ENCODE results near the gene CEL. TPM values are rescaled to one million over a fixed set of nuclear protein-coding genes. Genes with fewer than 3 reads are reported as not detected.

CEL gene
- total RNA-seq, 1 experiment from 2014 or later: 0.92 TPM

DNA sequence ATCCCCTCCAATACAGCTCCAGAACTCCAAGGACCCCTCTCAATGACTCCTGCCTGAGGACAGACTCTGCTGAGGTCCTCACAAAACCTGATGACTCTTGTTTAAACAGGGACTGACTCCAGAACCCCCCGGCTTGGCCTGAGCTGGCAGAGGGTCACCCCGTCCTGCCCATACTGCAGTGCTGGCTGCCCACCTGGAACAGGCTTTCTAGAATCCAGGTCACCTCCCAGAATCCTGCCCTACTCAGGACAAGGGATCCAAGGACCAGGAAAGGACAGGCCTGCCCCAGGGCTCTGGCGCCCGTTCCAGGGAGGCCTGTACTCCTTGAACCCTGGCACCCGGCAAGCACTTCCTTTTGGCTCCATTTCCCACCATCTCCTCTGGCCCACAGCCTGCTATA lies 37.1 kb downstream of the CEL start:
- in situ Hi-C loops (cut with HindIII; ENCODE audit: low sequenced_read_pairs): no loop called here
- peak; percentile 87 for DNase-seq (ENCODE audit: low spot score)

DNA sequence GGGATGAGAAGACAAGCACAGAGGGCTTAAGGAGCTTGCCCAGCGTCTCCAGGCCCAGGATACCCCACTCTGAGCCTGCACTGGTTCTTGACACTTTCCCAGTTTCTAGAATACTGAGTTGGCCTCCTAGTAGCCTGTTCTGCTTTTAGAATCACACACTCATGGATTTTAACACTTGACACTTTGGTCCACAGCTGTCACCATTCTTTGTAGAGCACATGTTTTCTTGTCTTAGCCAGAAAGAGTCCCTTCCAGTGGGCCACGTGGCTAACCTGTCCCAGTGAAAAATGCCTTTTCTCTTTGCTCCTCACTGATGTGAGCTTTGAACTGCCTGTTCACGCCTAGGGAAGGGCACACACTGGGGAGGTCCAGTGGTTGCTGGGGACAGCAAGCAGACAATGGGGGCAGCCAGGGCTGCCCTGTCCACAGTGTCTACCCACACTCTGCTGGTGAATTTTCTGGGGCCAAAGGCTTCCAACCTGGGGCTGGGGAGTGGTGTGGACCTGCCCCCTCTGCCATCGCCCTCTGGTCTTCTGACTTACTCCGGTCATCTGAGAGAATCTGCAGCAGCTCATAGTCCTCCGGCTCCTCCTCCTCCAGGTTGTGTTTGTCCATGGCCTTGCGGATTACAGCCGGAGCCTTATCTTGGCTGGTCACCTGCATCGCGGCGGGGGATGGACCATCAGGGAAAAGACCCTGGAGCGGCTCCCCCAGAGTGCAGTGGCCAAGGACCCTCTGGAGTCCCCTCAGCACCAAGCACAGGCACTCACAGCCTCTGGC lies 38.1 kb downstream of the CEL start:
- in situ Hi-C loops (cut with HindIII; ENCODE audit: low sequenced_read_pairs): no loop called here

GRCh38 chr9:133100506-133101355 lies 39.0 kb downstream of the CEL start:
- in situ Hi-C loops (cut with HindIII; ENCODE audit: low sequenced_read_pairs): no loop called here
- no peak for DNase-seq (ENCODE audit: low spot score)

More for the DNA sequence above, 38.1 kb downstream of the CEL start:
- no peak for DNase-seq (ENCODE audit: low spot score)

DNA sequence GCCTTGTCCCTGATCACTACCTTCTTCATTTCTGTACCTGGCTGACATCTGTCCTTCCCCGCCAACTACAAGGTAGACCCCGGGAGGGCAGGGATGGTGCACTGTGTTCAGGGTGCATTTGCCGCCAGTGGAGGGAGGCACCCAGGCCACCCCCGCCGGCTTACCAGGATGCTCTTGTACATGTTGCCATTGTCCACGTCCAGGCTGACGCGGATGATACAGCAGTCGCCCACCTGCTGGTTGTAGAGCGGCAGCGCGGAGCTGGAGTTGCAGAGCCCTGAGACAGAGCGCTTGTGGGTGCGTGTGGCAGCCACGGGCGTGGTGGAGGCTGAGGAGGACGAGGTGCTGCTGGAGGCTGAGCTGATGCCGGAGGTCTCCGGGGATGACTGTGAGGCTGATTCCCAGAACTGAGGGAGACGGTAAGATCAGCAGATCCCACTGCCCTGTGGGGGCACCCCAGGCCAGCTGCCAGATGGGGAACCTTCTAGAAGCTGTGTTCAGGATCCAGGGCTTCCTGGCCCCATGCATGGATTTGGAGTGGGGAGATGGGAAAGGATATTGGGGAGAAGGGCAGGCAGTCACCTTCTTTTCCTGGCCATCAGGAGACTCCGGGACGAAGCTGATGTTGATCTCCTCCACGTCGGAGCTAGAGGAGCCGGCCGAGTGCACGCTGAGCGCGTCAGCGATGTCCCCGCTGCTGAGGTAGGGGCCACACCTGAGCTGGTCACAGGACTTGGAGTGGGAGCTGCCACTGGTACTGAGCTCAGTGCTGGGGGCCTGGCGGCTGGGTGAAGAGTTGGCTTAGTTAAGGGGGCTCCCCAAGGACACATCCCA lies 39.8 kb downstream of the CEL start:
- in situ Hi-C loops (cut with HindIII; ENCODE audit: low sequenced_read_pairs): no loop called here
- no peak for DNase-seq (ENCODE audit: low spot score)

GRCh38 chr9:133102190-133103021 lies 40.6 kb downstream of the CEL start:
- no peak for DNase-seq (ENCODE audit: low spot score)
- in situ Hi-C loops (cut with HindIII; ENCODE audit: low sequenced_read_pairs): no loop called here

DNA sequence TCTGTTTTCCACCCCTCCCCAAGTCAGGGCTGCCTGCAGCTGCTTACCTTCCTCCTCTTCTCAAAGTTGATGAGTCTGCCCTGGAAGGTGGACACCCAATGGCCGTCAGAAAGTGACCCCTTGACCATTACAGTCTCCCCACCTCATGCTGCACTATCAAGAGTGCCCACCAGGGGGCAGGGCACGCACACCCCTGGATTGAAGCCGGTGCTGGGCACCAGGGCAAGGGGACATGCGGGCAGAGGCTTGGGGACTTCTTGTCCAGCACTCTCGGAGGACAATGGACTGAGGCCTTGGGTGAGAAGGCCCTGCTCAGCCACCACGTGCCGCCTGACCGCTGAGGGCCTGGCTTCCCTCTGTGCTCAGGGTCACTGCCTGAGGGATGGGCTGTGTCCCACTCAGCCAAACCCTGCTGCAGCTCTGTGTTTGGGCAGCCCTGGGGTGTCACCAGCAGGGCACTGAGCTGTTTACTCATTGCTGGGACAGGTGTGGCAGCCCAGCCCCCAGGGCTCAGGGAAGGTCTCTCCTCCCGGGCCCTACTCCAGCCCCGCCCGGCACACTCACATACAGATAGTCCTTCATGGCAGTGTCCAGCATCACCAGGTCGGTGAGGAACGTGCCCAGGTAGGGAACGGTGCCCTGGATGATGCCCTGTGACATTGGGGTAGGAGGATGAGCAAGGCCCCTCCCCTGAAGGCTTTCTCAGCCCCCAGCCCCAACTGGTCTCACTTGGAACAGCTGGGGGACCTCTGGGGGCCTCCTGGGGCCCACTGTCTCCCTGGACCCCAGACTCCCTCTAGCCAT lies 41.6 kb downstream of the CEL start:
- in situ Hi-C loops (cut with HindIII; ENCODE audit: low sequenced_read_pairs): no loop called here
- DNase-seq (ENCODE audit: low spot score): peak; percentile 59

DNA sequence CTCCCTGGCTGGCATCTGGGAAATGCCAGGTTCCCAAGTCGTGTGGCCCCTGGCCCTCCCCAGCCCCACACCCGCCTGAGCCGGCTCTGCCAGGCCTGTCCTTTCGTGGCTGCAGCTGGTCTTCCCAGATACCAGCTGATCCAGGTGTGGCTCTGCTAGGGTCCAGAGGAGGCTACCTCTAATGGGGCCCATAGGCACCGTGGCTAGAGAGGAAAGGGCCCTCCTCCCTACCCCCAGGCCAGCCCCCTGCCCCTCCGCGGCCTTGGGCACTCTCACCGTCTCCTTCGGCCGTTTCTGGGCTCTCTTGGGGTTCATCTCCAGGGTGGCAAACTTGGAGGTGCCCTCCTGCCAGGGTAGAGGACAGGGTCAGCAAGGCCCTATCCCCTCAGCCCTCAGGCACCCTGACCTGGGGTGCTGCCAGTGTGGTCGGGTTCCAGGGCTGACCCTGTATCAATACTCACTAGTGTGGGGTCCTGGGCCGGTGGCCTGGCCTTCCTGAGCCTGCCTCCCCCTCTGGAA lies 42.3 kb downstream of the CEL start:
- in situ Hi-C loops (cut with HindIII; ENCODE audit: low sequenced_read_pairs): no loop called here
- no peak for DNase-seq (ENCODE audit: low spot score)

DNA sequence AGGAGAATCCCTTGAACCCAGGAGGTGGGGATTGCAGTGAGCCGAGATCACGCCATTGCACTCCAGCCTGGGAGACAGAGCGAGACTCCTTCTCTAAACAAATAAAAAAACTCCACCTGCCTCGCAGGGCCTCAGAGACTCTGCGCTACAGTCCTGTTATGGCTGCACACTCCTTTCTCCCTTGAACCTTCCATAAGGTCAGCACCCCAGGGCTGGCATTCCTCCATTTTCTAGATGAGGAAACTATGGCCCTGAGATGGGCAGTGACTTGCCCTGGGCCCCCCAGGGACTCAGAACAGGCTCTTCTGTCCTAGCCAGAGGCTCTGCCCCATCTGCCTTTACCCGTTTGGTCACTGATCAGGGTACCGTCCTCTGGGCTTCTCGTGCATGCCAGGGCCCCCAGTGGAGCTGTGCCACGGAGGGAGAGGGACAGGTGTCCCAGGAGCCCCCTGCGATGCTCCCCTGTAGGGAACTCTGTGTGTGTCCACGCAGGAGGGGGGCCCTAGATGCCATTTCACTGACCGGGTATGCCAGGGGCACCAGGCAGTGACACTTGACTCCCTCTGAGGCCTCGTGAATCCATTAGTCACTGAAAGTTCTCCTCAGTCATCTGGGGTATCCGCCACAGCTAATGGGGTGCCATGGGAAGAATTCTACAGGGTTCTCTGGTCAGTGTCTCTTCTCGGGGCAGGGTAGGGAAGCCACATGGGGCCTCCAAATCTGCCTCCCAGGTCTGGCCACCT lies 43.1 kb downstream of the CEL start:
- in situ Hi-C loops (cut with HindIII; ENCODE audit: low sequenced_read_pairs): no loop called here
- no peak for DNase-seq (ENCODE audit: low spot score)

- DNase-seq (ENCODE audit: low spot score): no peak
- in situ Hi-C loops (cut with HindIII; ENCODE audit: low sequenced_read_pairs): no loop called here
Measured at GRCh38 chr9:133105461-133105770, 43.6 kb downstream of the CEL start.

DNA sequence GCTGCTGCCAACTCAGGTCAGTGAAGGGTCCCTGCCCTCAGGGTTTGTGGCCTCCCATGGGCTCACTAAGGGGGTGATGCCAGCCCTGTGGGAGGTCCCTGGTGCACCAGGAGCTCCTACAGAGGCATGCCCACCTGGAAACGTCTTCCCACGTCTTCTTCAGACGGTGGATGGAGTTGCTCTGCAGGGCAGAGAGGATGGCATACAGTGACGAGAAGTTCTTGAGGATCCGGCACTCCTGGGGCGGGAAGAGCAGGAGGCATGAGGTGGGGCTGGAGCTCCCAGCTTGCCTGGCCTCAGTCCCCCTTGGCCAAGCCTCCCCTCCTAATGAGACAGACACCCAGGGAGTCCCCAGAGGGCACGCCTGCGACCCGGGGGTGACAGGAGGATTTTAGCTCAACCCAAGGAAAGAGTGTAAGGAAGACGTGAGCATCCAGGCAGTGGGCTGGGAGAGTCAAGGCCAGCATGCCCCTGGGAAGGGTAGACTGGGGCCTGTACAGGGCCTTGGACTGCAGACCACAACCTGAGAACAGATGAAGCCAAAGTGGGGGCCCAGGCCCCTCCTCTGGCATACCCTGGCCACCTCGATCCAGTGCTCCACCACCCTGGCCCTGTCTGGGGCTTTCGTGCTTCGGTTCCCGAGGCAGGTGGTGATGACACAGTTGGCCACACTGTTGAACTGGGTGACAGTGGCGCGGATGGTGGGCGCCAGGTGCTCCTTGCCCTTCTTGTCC lies 44.9 kb downstream of the CEL start:
- DNase-seq (ENCODE audit: low spot score): no peak
- in situ Hi-C loops (cut with HindIII; ENCODE audit: low sequenced_read_pairs): no loop called here

GRCh38 chr9:133107245-133107722 lies 45.5 kb downstream of the CEL start:
- in situ Hi-C loops (cut with HindIII; ENCODE audit: low sequenced_read_pairs): no loop called here
- DNase-seq (ENCODE audit: low spot score): no peak

DNA sequence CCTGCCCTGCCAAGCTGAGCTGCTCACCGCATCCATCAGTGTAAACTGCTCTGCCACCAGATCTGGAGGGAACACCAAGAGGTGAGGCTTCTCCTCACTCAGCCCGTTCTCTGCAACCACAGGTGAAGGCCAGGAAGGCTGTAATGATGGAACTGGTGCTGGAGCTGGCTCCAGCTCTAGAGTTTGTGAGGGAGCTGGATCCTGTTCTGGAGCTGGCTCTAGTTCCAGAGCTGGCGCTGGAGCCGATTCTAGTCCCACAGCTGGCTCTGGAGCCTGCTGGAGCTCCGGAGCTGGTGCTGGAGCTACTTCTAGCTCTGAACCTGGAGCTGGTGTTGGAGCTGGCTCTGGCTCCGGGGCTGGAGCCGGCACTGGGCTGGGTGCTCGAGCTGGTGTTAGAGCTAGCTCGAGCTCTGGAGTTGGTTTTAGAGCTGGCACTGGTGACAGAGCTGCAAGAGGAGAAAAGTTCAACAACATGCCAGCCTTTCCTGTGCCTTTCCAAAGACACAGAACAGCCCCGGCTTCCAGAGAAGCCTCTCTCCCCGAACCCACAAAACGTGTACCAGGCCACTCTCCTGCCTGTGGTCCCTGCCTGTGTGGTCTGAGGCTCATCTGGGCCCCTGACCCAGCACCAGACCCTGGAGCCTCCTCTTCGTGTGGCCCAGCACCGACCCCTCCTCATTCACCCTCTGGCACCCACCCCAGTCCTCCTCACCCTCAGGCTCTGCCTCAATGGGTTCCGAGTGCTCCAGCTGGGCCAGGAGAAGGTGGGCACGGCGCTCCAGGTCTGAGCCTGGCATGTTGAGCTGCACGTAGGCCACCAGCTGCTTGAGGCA lies 46.4 kb downstream of the CEL start:
- in situ Hi-C loops (cut with HindIII; ENCODE audit: low sequenced_read_pairs): no loop called here
- DNase-seq (ENCODE audit: low spot score): no peak

- in situ Hi-C loops (cut with HindIII; ENCODE audit: low sequenced_read_pairs): no loop called here
- DNase-seq (ENCODE audit: low spot score): no peak
Measured at GRCh38 chr9:133108794-133109641, 47.2 kb downstream of the CEL start.

DNA sequence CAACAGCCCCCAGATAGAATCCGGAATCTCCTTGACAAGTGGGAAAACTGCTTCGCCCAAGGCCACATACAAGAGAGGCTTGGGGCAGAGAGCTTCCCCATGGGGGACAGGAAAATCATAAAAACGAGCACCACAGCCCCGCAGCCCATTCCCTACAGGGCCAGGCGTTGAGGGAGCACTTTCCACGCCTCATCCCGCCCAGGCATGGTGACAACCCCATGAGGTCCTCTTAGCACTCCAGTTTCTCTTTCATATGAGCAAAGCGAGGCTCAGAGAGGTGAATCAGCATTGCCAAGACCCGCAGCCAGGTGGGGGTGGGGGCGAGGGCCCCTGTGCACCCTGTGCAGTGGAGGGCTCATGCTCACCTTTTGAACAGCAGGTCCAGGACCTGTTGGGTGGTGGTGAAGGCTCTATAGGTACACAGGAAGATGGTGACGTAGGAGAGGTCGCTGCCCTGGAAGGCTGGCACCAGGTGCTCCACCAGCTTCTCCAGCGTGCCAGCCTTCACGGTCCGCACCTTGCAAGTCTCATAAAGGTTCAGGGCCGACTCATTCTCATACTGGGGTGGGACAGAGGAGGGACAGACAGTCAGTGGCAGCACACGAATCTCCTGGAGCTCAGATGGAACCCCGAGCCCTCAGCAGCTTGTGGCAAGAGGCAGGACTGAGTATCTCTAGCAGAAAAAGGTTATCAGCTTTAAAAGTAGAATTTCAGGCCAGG lies 48.3 kb downstream of the CEL start:
- no peak for DNase-seq (ENCODE audit: low spot score)
- in situ Hi-C loops (cut with HindIII; ENCODE audit: low sequenced_read_pairs): no loop called here
